ENCODE results near the gene SERPINB2.

- TF ChIP-seq CTCF (IDR thresholded peaks at IDR 0.05) = no peak
- TF ChIP-seq POLR2A (IDR thresholded peaks at IDR 0.05) = peak in 1 of 4 donors; percentile 13
These were observed at the start of gene SERPINB2 for GRCh38 chr18:63887424-63887823.

Data from esophagus squamous epithelium (tissue), 4 donors.